SK-N-SH (cell line): Measurements from ENCODE around the gene SDF2L1. TPM values are rescaled to one million over a fixed set of nuclear protein-coding genes. Genes with fewer than 3 reads are reported as not detected.

Source experiments
- CTCF ChIA-PET: fragments of 300-600, 350-600 bp; formaldehyde crosslinking; extraction: SDS; loops from one replicate; lab custom pipeline; 2021; lab: Yijun Ruan, JAX
- POLR2A ChIA-PET: fragments of 350-600 bp; sonication (Branson Sonifier 250); formaldehyde crosslinking; extraction: SDS; loops from one replicate; lab custom pipeline; 2020; ENCODE audit warnings: antibody characterized with exemption, inconsistent platforms; lab: Yijun Ruan, JAX
- DNase-seq: peaks from one replicate; pipeline ENCODE4 v3.0.0; 2012
- H2AFZ ChIP-seq: fragments of 200-600 bp; sonication (generic); 2 replicates; pipeline ENCODE4 v1.8.1; 2016; ENCODE audit warnings: antibody characterized with exemption, mild to moderate bottlenecking, low read depth
- H3F3A ChIP-seq: fragments of 200-600 bp; sonication (generic); replicated peaks from 2 replicates; pipeline ENCODE3; 2016; ENCODE audit warnings: antibody characterized with exemption, mild to moderate bottlenecking; ENCODE audit not compliant: insufficient read depth
- H3K27ac ChIP-seq, 2 experiments: fragments of 200-500 bp in 1 of 2; fragments of 200-600 bp in 1 of 2; sonication (Bioruptor generic) in 1 of 2; sonication (generic), shearing (Covaris generic) in 1 of 2; 2 replicates each; pipeline versions ENCODE4 v1.5.1 to v1.6.1; 2014 to 2016; ENCODE audit warnings: low read depth in 2 of 2, inconsistent platforms in 1 of 2, low read length in 1 of 2, mild to moderate bottlenecking in 1 of 2, mixed read lengths in 1 of 2
- H3K27me3 ChIP-seq: fragments of 200-600 bp; sonication (generic), shearing (Covaris generic); 2 replicates; pipeline ENCODE4 v1.6.1; 2016; ENCODE audit warnings: mixed run types; ENCODE audit not compliant: insufficient read depth
- H3K36me3 ChIP-seq, 2 experiments: fragments of 200-500 bp in 1 of 2; fragments of 200-600 bp in 1 of 2; sonication (Bioruptor generic) in 1 of 2; sonication (generic) in 1 of 2; replicated peaks in 1 of 2; 2 replicates each; pipeline versions ENCODE3 to v1.5.1; 2014 to 2016; ENCODE audit warnings: low read length in 1 of 2, mild to moderate bottlenecking in 1 of 2; ENCODE audit not compliant: insufficient read depth in 2 of 2, control insufficient read depth in 1 of 2
- H3K4me1 ChIP-seq, 2 experiments: fragments of 200-500 bp in 1 of 2; fragments of 200-600 bp in 1 of 2; sonication (Bioruptor generic) in 1 of 2; sonication (generic), shearing (Covaris generic) in 1 of 2; 2 replicates each; pipeline versions ENCODE4 v1.5.1 to v1.6.1; 2014 to 2016; ENCODE audit warnings: low read depth in 1 of 2, low read length in 1 of 2, mixed run types in 1 of 2; ENCODE audit not compliant: insufficient read depth in 2 of 2, control insufficient read depth in 1 of 2
- H3K4me2 ChIP-seq: fragments of 200-600 bp; sonication (generic), shearing (Covaris generic); 2 replicates; pipeline ENCODE4 v1.6.1; 2017; ENCODE audit warnings: mixed run types
- H3K4me3 ChIP-seq, 2 experiments: fragments of 200-500 bp in 1 of 2; fragments of 200-600 bp in 1 of 2; sonication (Bioruptor generic) in 1 of 2; sonication (generic), shearing (Covaris generic) in 1 of 2; 2 replicates each; pipeline versions ENCODE4 v1.5.1 to v1.8.1; 2014 to 2016; ENCODE audit warnings: low read depth in 2 of 2, inconsistent platforms in 1 of 2, low read length in 1 of 2, mild to moderate bottlenecking in 1 of 2, mixed read lengths in 1 of 2, moderate library complexity in 1 of 2
- H3K79me2 ChIP-seq: fragments of 200-600 bp; sonication (generic); 2 replicates; pipeline ENCODE4 v1.8.1; 2017; ENCODE audit warnings: mild to moderate bottlenecking; ENCODE audit not compliant: insufficient read depth
- H3K9ac ChIP-seq: fragments of 200-600 bp; sonication (generic); 2 replicates; pipeline ENCODE4 v1.6.1; 2017; ENCODE audit warnings: mixed run types
- H3K9me2 ChIP-seq: fragments of 200-600 bp; sonication (generic); 2 replicates; pipeline ENCODE4 v1.6.1; 2017; ENCODE audit warnings: mixed run types
- H3K9me3 ChIP-seq: fragments of 200-600 bp; sonication (generic); 2 replicates; pipeline ENCODE4 v1.6.1; 2017; ENCODE audit warnings: mixed run types, mild to moderate bottlenecking, moderate library complexity
- H4K20me1 ChIP-seq: fragments of 200-600 bp; sonication (generic); 2 replicates; pipeline ENCODE4 v1.6.1; 2017; ENCODE audit warnings: mild to moderate bottlenecking, mixed run types; ENCODE audit not compliant: insufficient read depth
- CHD2 ChIP-seq: fragments of 150-350 bp; IDR thresholded peaks from 2 replicates; pipeline ENCODE4 v1.6.1; 2018; ENCODE audit warnings: low read length; ENCODE audit not compliant: partially characterized antibody
- EZH2phosphoT487 ChIP-seq: fragments of 200-600 bp; sonication (generic); IDR thresholded peaks from 2 replicates; pipeline ENCODE4 v1.6.1; 2017; ENCODE audit warnings: low read depth, mixed run types, mild to moderate bottlenecking, antibody characterized with exemption, moderate library complexity, borderline replicate concordance
- FOSL2 ChIP-seq: IDR thresholded peaks from 2 replicates; pipeline ENCODE4 v1.4.0; 2012; ENCODE audit warnings: low read depth, mild to moderate bottlenecking, moderate library complexity, borderline replicate concordance
- FOXM1 ChIP-seq: IDR thresholded peaks from 2 replicates; pipeline ENCODE4 v1.4.0; 2012; ENCODE audit warnings: low read depth, mild to moderate bottlenecking
- GATA2 ChIP-seq: sonication (generic); formaldehyde crosslinking; IDR thresholded peaks from 2 replicates; pipeline ENCODE4 v1.5.0; 2020; ENCODE audit warnings: mild to moderate bottlenecking, missing genetic modification reagents
- MEF2A ChIP-seq: IDR thresholded peaks from 2 replicates; pipeline ENCODE4 v1.4.0; 2012; ENCODE audit warnings: low read depth, borderline replicate concordance
- NFIC ChIP-seq: IDR thresholded peaks from 2 replicates; pipeline ENCODE4 v1.4.0; 2012; ENCODE audit warnings: borderline replicate concordance
- NRF1 ChIP-seq: IDR thresholded peaks from 2 replicates; pipeline ENCODE4 v1.6.1; 2012; ENCODE audit warnings: low read depth, mild to moderate bottlenecking, low read length
- POLR2AphosphoS5 ChIP-seq: IDR thresholded peaks from 2 replicates; pipeline ENCODE4 v1.6.1; 2012; ENCODE audit warnings: low read depth, low read length
- RAD21 ChIP-seq: IDR thresholded peaks from 2 replicates; pipeline ENCODE4 v1.6.1; 2012; ENCODE audit warnings: mild to moderate bottlenecking, low read length
- RCOR1 ChIP-seq: fragments of 150-350 bp; IDR thresholded peaks from 2 replicates; pipeline ENCODE4 v1.6.1; 2017; ENCODE audit warnings: antibody characterized with exemption, low read length
- RFX5 ChIP-seq: IDR thresholded peaks from 2 replicates; pipeline ENCODE4 v1.6.1; 2012; ENCODE audit warnings: mild to moderate bottlenecking, improper control_type of control experiment, low read length
- RXRA ChIP-seq: IDR thresholded peaks from 2 replicates; pipeline ENCODE4 v1.4.0; 2012; ENCODE audit warnings: low read depth, mild to moderate bottlenecking, borderline replicate concordance
- SMC3 ChIP-seq: IDR thresholded peaks from 2 replicates; pipeline ENCODE4 v1.6.1; 2012; ENCODE audit warnings: low read depth, low read length, improper control_type of control experiment
- TEAD4 ChIP-seq: IDR thresholded peaks from 2 replicates; pipeline ENCODE4 v1.4.0; 2012; ENCODE audit warnings: mild to moderate bottlenecking, borderline replicate concordance; ENCODE audit not compliant: insufficient read depth
- USF1 ChIP-seq: IDR thresholded peaks from 2 replicates; pipeline ENCODE4 v1.4.0; 2012; ENCODE audit warnings: low read depth, borderline replicate concordance
- ZBTB33 ChIP-seq: IDR thresholded peaks from 2 replicates; pipeline ENCODE4 v1.4.0; 2012; ENCODE audit warnings: low read depth, borderline replicate concordance
- WGBS: methylation state at CpG from one replicate; pipeline ENCODE4 v1.1.6; 2017; ENCODE audit warnings: low lambda C conversion rate; 5-methylcytosine and 5-hydroxymethylcytosine counted together
- polyA plus RNA-seq, 3 experiments: library from polyadenylated mRNA; depleted of rRNA; stranded (reverse); fragments of >200 nt; gene quantifications; 2 replicates each; pipeline ENCODE4 v1.2.3, GENCODE V29; 2012
- TF ChIP-seq, protein P1 (sequence below): IDR thresholded peaks from 2 replicates; pipeline ENCODE4; 2012

The SDF2L1 gene
- polyA plus RNA-seq, 1 of the 3 experiments (the other 2 are of a cell fraction) = 60.9 TPM

- Histone ChIP-seq H3K4me1 (no peaks in the 10 kb centered on the region; a peak in 1 of 4 replicates), H3K79me2 (no peaks in the 10 kb centered on the region), H3K27ac (no peak overlapping the region), H3K9me3 (no peaks in the 10 kb centered on the region), H3K4me2 (no peak overlapping the region), H3K9ac (no peak overlapping the region), H2AFZ (no peak overlapping the region), H3K4me3 (no peak overlapping the region), H3F3A (no peaks in the 10 kb centered on the region), H4K20me1 (no peaks in the 10 kb centered on the region), H3K27me3 (no peaks in the 10 kb centered on the region), H3K36me3 (peaks cover 0 to 56% of the 10 kb centered on the region in 2 experiments), H3K9me2 (no peaks in the 10 kb centered on the region)
- ChIA-PET CTCF (no interaction called here), POLR2A (no interaction called here)
- 94% methylated on average over 12 of the region's 23 CpGs for WGBS
- TF ChIP-seq NFIC (no peak), ZBTB33 (no peak), RAD21 (no peak), RXRA (no peak), TEAD4 (no peak), GATA2 (CRISPR knock-in tag) (no peak)
- TF ChIP-seq, protein P1, sequence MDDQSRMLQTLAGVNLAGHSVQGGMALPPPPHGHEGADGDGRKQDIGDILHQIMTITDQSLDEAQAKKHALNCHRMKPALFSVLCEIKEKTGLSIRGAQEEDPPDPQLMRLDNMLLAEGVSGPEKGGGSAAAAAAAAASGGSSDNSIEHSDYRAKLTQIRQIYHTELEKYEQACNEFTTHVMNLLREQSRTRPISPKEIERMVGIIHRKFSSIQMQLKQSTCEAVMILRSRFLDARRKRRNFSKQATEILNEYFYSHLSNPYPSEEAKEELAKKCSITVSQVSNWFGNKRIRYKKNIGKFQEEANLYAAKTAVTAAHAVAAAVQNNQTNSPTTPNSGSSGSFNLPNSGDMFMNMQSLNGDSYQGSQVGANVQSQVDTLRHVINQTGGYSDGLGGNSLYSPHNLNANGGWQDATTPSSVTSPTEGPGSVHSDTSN = no peak
- no peak for DNase-seq
Measured at GRCh38 chr22:21686634-21687393, 44.7 kb downstream of the SDF2L1 start.

DNA sequence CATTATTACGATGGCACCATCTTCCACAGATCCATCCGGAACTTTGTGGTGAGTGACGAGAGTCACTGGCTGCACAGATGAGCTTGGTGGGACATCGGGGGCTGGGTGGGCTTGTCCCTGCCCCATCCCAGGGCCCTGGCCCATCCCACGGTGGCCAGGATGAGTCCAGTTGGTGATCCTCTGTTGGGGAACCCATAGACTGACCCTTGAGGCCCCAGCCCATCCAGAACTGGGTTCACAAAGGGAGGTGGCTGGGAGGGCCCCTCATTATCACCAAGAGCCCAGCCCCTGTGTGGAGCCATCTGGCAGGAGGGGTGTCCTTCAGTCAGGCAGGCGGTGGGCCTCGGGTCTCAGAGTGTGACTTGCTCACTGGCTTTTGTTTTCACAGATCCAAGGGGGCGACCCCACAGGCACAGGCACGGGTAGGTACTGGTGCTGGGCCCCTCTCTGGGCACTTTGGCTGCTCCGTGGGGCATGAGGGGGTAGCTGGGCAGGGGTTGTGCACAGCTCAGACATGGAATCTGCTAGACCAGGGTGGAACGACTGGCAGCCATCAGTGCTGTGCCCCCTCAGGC lies 45.7 kb downstream of the SDF2L1 start:
- Histone ChIP-seq H3K4me2 (no peak overlapping the region), H3F3A (no peaks in the 10 kb centered on the region), H3K9me3 (no peaks in the 10 kb centered on the region), H3K4me3 (no peak overlapping the region), H3K4me1 (no peaks in the 10 kb centered on the region), H3K9me2 (no peaks in the 10 kb centered on the region), H3K36me3 (peaks cover 3 to 51% of the 10 kb centered on the region in 2 experiments), H2AFZ (no peak overlapping the region), H3K27me3 (no peaks in the 10 kb centered on the region), H3K27ac (no peak overlapping the region), H4K20me1 (no peaks in the 10 kb centered on the region), H3K9ac (no peak overlapping the region), H3K79me2 (no peaks in the 10 kb centered on the region)
- DNase-seq = no peak
- TF ChIP-seq USF1 (no peak), TEAD4 (no peak), POLR2AphosphoS5 (no peak), RFX5 (no peak), RCOR1 (no peak), RXRA (no peak), FOXM1 (no peak), EZH2phosphoT487 (no peak), FOSL2 (no peak), MEF2A (no peak), NRF1 (no peak), RAD21 (no peak), GATA2 (CRISPR knock-in tag) (no peak), SMC3 (no peak), CHD2 (no peak), ZBTB33 (no peak), NFIC (no peak)
- POLR2A ChIA-PET = no interaction called here
- 93% methylated on average over 2 of the region's 11 CpGs for WGBS
- CTCF ChIA-PET = interaction anchor here (0.6 kb wide), 1 partner anchor 251 kb away, joined by 3 read pairs; no protein-coding TSS in a partner anchor
